ENCODE results near the gene SDR42E1.

Gene SDR42E1

DNA sequence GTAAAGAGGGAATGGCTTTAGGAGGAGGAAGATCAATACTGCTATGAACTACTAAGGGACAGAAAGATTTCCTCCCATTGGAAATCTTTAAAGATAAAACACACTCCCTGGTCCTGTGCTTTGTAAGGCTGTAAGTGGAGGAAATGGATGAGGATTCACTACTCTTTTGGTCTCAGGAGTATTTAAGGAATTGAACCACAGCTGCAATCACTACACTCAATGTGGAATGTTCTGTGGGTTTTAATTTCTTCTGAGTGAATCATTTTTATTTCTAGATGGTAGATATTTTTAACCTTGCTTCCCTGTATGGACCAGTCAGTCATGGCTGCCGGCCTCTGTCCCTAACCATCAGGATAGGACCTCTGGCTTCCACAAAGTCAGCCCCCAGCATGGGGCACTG, 65.6 kb downstream of the SDR42E1 start:
- no peak for TF ChIP-seq Cebpa-rat (IDR thresholded peaks at IDR 0.05)
- Histone ChIP-seq H3K9me3 (no peaks in the 10 kb centered on the region), H3K9ac (no peak overlapping the region), H3K4me3 (no peak overlapping the region), H3K4me1 (no peaks in the 10 kb centered on the region), H3K36me3 (peaks cover 76% of the 10 kb centered on the region), H4K20me1 (no peaks in the 10 kb centered on the region), H3K27me3 (no peaks in the 10 kb centered on the region), H3K27ac (no peak overlapping the region), H3K4me2 (no peak overlapping the region)

DNA sequence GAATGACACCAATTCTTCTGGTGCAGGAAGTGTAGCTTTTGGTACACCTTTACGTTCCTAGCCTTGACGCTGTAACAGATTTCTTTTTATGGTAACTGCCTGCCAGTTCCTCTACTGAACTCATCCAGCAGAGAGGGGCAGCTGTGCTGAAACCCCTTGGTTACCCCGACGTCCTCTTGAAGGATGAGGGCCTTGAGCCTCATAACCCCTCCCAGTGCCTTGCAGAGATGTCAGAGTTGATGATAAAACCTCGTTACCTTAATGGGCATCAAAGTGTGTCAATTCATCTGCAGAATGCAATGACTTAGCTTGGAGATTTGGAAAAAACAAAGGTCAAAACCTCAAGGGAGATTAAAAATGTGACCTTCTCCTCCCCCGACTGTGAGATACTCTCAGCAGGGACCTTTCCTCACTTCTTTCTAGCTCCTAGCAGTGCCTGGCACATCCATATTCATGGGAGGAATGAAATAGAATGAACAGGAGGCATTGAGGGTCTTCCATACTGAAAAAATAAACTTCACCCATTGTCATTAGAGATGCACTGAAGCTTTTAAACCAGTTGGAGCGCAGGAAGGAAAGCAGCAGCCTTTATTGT, 69.2 kb downstream of the SDR42E1 start:
- H3K27me3 ChIP-seq, result no peaks in the 10 kb centered on the region
- no peaks in the 10 kb centered on the region for H3K4me1 ChIP-seq
- H3K27ac ChIP-seq, result no peak overlapping the region
- TF ChIP-seq Cebpa-rat (IDR thresholded peaks at IDR 0.05), result no peak
- H4K20me1 ChIP-seq, result no peaks in the 10 kb centered on the region
- H3K36me3 ChIP-seq, result peaks cover 86% of the 10 kb centered on the region
- no peak overlapping the region for H3K9ac ChIP-seq
- H3K4me3 ChIP-seq, result no peak overlapping the region
- no peak overlapping the region for H3K4me2 ChIP-seq
- H3K9me3 ChIP-seq, result no peaks in the 10 kb centered on the region

DNA sequence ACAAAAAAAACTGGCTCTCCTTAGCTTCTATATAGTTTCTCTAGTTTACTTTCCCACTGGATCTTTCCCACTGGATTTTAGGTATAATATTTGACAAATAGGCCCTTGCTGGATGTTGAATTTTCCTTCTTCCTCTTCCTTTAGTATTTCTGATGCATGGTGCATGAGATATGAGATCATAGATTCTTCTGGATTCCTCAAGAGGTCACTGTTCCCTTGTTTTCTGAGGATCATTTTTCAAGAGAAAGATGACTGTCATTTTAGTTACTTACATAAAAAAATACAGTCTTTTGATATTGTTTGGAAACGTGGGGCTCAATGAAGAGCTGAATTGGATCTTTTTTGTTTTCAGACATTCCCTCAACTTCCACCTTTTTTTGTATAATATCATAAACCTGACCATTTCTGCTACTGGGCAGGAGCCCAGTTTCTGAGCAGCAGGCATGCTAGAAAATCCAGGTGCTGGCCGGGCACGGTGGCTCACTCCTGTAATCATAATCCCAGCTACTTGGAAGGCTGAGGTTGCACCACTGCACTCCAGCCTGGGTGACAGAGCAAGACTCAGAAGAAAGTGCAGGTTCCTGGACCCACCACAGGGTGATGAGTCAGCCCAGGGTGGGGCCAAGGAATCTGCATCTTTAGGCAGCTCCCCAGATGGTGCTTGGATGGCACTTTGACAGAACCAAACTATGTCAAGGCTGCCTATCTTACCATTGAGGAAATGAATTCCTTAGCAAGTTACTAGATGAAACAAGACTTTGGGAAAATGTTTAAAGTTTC, 70.3 kb downstream of the SDR42E1 start:
- Histone ChIP-seq H3K36me3 (peaks cover 86% of the 10 kb centered on the region), H3K27me3 (no peaks in the 10 kb centered on the region), H3K4me2 (no peak overlapping the region), H3K27ac (no peak overlapping the region), H3K9me3 (no peaks in the 10 kb centered on the region), H3K4me3 (no peak overlapping the region), H4K20me1 (no peaks in the 10 kb centered on the region), H3K4me1 (no peaks in the 10 kb centered on the region), H3K9ac (no peak overlapping the region)
- TF ChIP-seq Cebpa-rat (IDR thresholded peaks at IDR 0.05), result no peak

DNA sequence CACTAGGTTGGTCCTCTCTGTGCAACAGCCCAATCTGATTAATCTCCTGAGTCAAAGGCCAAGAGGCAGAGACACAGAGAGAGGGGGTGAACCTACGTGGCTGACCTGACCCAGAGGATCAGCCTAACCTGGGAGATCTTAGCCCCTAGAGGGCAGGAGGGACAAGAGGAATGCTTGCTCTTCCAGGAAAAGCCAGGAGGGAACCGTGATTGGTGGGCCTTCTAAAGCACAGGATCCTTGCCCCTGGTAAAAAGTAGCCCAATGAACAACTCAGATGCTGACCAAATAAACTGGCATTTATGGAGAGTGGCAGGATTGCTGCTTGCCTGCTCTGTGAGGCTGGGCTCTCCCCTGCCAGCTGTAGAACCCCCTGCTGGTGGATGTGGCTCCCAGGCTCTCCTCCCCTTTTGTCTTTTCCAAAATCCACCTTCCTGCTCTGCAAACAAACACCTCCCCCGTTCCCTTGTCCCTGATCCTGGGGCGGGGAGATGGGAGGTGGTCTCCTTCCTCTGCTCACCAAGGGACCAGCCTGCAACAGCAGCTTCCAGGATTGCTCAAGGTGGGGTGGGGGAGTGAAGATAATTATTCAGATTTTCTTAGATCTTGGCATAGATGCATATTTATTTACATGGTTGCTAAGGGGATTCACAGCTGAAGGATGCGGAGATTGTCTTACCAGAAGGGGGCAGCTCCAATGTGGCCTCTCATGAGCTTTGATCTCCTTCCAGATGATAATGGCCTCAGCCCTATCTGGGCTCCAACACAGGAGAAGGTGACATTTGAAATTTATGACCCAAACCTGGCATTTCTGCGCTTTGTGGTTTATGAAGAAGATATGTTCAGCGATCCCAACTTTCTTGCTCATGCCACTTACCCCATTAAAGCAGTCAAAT, 71.9 kb downstream of the SDR42E1 start:
- Histone ChIP-seq H4K20me1 (no peaks in the 10 kb centered on the region), H3K9me3 (no peaks in the 10 kb centered on the region), H3K9ac (no peak overlapping the region), H3K4me3 (no peak overlapping the region), H3K4me1 (no peaks in the 10 kb centered on the region), H3K4me2 (no peak overlapping the region), H3K27me3 (no peaks in the 10 kb centered on the region), H3K27ac (no peak overlapping the region), H3K36me3 (peaks cover 87% of the 10 kb centered on the region)
- TF ChIP-seq Cebpa-rat (IDR thresholded peaks at IDR 0.05), result no peak
